Superior temporal gyrus (tissue), 1 donor: ENCODE data around the gene FRMD4A.

ENCODE experiments used
- DNase-seq: peaks from one replicate; pipeline ENCODE4 v3.0.0-alpha.2; 2016; ENCODE audit errors: extremely low spot score

Gene FRMD4A

GRCh38 chr10:14017467-14017866, 313.3 kb downstream of the FRMD4A start:
- DNase-seq, result no peak

- DNase-seq, result no peak
Measured at GRCh38 chr10:14016931-14017333, 313.8 kb downstream of the FRMD4A start.

GRCh38 chr10:14016011-14016536, 314.6 kb downstream of the FRMD4A start:
- peak; percentile 35 for DNase-seq

- DNase-seq, result no peak
Measured at GRCh38 chr10:14014423-14014822, 316.3 kb downstream of the FRMD4A start.

GRCh38 chr10:14010769-14011574, 319.8 kb downstream of the FRMD4A start:
- no peak for DNase-seq

GRCh38 chr10:14010101-14010558, 320.6 kb downstream of the FRMD4A start:
- DNase-seq, result no peak

GRCh38 chr10:14009371-14010100, 321.2 kb downstream of the FRMD4A start:
- DNase-seq, result no peak

GRCh38 chr10:14008740-14009080, 322.0 kb downstream of the FRMD4A start:
- peak; percentile 57 for DNase-seq

- DNase-seq, result no peak
Measured at GRCh38 chr10:14004536-14004935, 326.2 kb downstream of the FRMD4A start.

- DNase-seq, result no peak
Measured at GRCh38 chr10:14003517-14004184, 327.1 kb downstream of the FRMD4A start.

GRCh38 chr10:14001298-14002040, 329.3 kb downstream of the FRMD4A start:
- peak; percentile 41 for DNase-seq

GRCh38 chr10:13998163-13998835, 332.4 kb downstream of the FRMD4A start:
- DNase-seq, result no peak

GRCh38 chr10:13997650-13998049, 333.1 kb downstream of the FRMD4A start:
- DNase-seq, result no peak

GRCh38 chr10:13994932-13995331, 335.8 kb downstream of the FRMD4A start:
- DNase-seq, result no peak

- DNase-seq, result no peak
Measured at GRCh38 chr10:13993673-13994089, 337.0 kb downstream of the FRMD4A start.

- DNase-seq, result no peak
Measured at GRCh38 chr10:13993169-13993568, 337.6 kb downstream of the FRMD4A start.

- no peak for DNase-seq
Measured at GRCh38 chr10:13991353-13991752, 339.4 kb downstream of the FRMD4A start.

GRCh38 chr10:13990946-13991345, 339.8 kb downstream of the FRMD4A start:
- DNase-seq, result no peak

GRCh38 chr10:13990392-13990805, 340.3 kb downstream of the FRMD4A start:
- DNase-seq, result no peak

- DNase-seq, result no peak
Measured at GRCh38 chr10:13989616-13990015, 341.1 kb downstream of the FRMD4A start.

GRCh38 chr10:13987446-13987845, 343.3 kb downstream of the FRMD4A start:
- no peak for DNase-seq
